ENCODE data around the gene CTSE. TPM values are rescaled to one million over a fixed set of nuclear protein-coding genes. Genes with fewer than 3 reads are reported as not detected.
"Not testable (repeated sequence)": the region's sequence is repeated elsewhere in the genome, so short reads cannot be mapped to it uniquely, and the experiment has no call there.

CTSE gene
- total RNA-seq, 1 experiment from 2014 or later = 0.48 TPM

DNA sequence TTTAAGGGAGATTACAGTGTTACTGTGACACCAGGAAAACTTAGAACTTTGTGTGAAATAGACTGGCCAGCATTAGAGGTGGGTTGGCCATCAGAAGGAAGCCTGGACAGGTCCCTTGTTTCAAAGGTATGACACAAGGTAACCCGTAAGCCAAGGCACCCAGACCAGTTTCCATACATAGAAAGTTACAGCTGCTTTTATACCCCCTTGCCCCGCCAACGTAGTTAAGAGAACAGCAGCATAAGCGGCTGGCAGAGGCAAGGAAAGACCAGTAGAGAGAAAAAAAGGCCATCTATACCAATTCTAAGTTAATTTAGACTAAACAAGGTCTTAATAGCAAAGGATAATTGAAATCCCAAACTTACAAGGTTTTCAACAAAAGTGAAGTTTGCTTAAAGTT is 29.9 kb upstream of the CTSE start:
- H3K36me3 ChIP-seq (ENCODE audit: control insufficient read depth, insufficient read depth, low read length); H3K9me3 ChIP-seq; H3K4me3 ChIP-seq (ENCODE audit: low read depth, low read length); DNase-seq; H3K36me3 Mint-ChIP-seq (ENCODE audit: insufficient read depth, unreplicated experiment); CTCF ChIA-PET; intact Hi-C loops (cut with micrococcal nuclease; ENCODE audit: unreplicated experiment); H3K27me3 Mint-ChIP-seq (ENCODE audit: insufficient read depth, unreplicated experiment); H3K27me3 ChIP-seq (replicated peaks; ENCODE audit: control insufficient read depth, insufficient read depth, low read length); POLR2A ChIA-PET; H3K4me3 Mint-ChIP-seq (ENCODE audit: unreplicated experiment); H3K4me1 ChIP-seq; H3K9me3 Mint-ChIP-seq (ENCODE audit: unreplicated experiment); BruUV-seq (replicated peaks); H3K27ac Mint-ChIP-seq (ENCODE audit: unreplicated experiment): not testable (repeated sequence)
- peaks cover 18% of the 10 kb centered on the region for H3K4me1 Mint-ChIP-seq (ENCODE audit: low read depth, unreplicated experiment)

DNA sequence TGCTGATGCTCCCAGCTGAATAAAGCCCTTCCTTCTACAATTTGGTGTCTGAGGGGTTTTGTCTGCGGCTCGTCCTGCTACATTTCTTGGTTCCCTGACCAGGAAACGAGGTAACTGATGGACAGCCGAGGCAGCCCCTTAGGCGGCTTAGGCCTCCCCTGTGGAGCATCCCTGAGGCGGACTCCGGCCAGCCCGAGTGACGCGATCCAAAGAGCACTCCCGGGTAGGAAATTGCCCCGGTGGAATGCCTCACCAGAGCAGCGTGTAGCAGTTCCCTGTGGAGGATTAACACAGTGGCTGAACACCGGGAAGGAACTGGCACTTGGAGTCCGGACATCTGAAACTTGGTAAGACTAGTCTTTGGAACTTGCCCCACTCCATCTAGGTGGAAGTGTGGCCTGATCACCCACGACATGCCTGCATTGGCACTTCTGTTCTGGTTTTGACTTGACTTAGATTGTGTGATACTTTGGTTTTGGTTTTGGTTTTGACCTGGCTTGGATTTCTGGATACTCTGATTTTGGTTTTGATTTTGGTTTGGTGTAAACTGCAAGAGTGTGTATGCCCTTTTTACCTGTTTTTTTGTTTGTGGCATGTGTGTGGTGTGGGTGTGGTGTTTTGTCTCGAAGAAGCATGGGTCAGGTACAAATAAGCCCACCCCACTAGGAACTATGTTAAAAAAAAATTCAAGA is 29.4 kb upstream of the CTSE start, which contains the start of gene RHEX:
RHEX (plus strand) TSS at position 255 of the 692 bp plus-strand sequence. CDS start 44,656 bp downstream, outside the sequence.
- H3K4me1 Mint-ChIP-seq (ENCODE audit: low read depth, unreplicated experiment) = peaks cover 23% of the 10 kb centered on the region
- BruUV-seq (replicated peaks); H3K36me3 ChIP-seq (ENCODE audit: control insufficient read depth, insufficient read depth, low read length); H3K4me3 ChIP-seq (ENCODE audit: low read depth, low read length); H3K4me3 Mint-ChIP-seq (ENCODE audit: unreplicated experiment); POLR2A ChIA-PET; H3K27me3 ChIP-seq (replicated peaks; ENCODE audit: control insufficient read depth, insufficient read depth, low read length); H3K27me3 Mint-ChIP-seq (ENCODE audit: insufficient read depth, unreplicated experiment); H3K9me3 ChIP-seq; H3K27ac Mint-ChIP-seq (ENCODE audit: unreplicated experiment); DNase-seq; H3K9me3 Mint-ChIP-seq (ENCODE audit: unreplicated experiment); intact Hi-C loops (cut with micrococcal nuclease; ENCODE audit: unreplicated experiment); CTCF ChIA-PET; H3K36me3 Mint-ChIP-seq (ENCODE audit: insufficient read depth, unreplicated experiment): not testable (repeated sequence)
- H3K4me1 ChIP-seq = peaks cover 14% of the 10 kb centered on the region

DNA sequence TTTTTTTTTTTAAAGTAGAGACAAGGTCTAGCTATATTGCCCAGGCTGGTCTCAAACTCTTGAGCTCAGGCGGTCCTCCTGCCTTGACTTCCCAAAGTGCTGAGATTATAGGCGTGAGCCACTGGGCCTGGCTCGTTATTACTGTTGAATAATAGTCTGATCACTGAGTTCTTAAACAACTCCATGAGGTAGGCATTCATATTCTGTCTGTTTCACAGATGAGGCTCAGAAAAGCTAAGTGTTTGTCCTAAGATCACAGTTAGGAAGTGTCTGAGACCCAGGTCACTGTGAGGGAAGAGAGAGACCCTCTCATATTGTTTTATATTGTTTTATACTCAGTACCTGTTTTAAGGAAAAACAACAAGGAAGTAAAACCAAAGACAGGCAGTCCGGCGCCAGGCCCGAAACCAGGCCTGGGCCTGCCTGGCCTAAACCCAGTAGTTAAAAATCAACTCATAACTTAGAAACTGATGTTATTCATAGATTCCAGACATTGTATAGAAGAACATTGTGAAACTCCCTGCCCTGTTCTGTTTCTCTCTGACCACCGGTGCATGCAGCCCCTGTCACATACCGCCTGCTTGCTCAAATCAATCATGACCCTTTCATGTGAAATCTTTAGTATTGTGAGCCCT is 28.7 kb upstream of the CTSE start:
- H3K4me3 Mint-ChIP-seq (ENCODE audit: unreplicated experiment); H3K27ac Mint-ChIP-seq (ENCODE audit: unreplicated experiment); DNase-seq; H3K4me3 ChIP-seq (ENCODE audit: low read depth, low read length); BruUV-seq (replicated peaks); H3K27me3 ChIP-seq (replicated peaks; ENCODE audit: control insufficient read depth, insufficient read depth, low read length); H3K9me3 Mint-ChIP-seq (ENCODE audit: unreplicated experiment); H3K27me3 Mint-ChIP-seq (ENCODE audit: insufficient read depth, unreplicated experiment); POLR2A ChIA-PET; H3K36me3 Mint-ChIP-seq (ENCODE audit: insufficient read depth, unreplicated experiment); H3K36me3 ChIP-seq (ENCODE audit: control insufficient read depth, insufficient read depth, low read length); CTCF ChIA-PET; H3K9me3 ChIP-seq; intact Hi-C loops (cut with micrococcal nuclease; ENCODE audit: unreplicated experiment): not testable (repeated sequence)
- H3K4me1 ChIP-seq = peaks cover 14% of the 10 kb centered on the region
- peaks cover 29% of the 10 kb centered on the region for H3K4me1 Mint-ChIP-seq (ENCODE audit: low read depth, unreplicated experiment)

DNA sequence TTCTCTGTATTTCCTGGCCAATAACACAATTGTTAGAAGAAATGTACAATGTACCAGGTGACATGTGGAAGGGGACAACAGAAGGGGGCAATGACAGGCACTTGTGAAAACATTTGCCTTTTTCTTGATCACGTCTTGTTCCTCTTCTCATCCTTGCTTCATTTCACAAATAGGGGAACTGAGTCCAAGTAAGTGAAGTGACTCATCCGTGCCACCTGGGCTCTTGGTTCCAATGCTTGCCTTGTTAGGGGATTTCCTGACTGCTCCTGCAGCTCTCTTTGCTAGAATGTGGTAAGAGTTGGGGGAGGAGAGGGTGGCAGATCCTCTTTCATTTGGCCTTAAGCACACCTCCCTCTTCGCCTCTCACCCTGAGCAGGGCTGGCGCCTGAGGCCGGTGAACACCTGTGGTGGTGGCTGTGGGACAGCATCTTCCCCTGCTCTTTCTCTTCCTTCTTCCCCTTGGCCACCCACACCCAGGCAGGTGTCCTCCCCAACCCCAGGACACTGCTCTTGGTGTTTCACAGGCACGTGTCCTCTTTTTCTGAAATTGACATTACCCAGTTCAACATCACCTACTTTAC is 27.1 kb upstream of the CTSE start:
- Histone ChIP-seq H3K4me1 (peaks cover 14% of the 10 kb centered on the region), H3K4me3 (ENCODE audit: low read depth, low read length) (no peak overlapping the region), H3K36me3 (ENCODE audit: control insufficient read depth, insufficient read depth, low read length) (no peaks in the 10 kb centered on the region), H3K9me3 (no peaks in the 10 kb centered on the region), H3K27me3 (replicated peaks; ENCODE audit: control insufficient read depth, insufficient read depth, low read length) (no peaks in the 10 kb centered on the region)
- H3K27me3 Mint-ChIP-seq (ENCODE audit: insufficient read depth, unreplicated experiment) = no peaks in the 10 kb centered on the region
- no TSS peak for BruUV-seq (replicated peaks)
- no peak overlapping the region for H3K4me3 Mint-ChIP-seq (ENCODE audit: unreplicated experiment)
- H3K9me3 Mint-ChIP-seq (ENCODE audit: unreplicated experiment) = no peaks in the 10 kb centered on the region
- intact Hi-C loops (cut with micrococcal nuclease; ENCODE audit: unreplicated experiment) = no loop called here
- H3K36me3 Mint-ChIP-seq (ENCODE audit: insufficient read depth, unreplicated experiment) = no peaks in the 10 kb centered on the region
- TF ChIP-seq, protein P1, sequence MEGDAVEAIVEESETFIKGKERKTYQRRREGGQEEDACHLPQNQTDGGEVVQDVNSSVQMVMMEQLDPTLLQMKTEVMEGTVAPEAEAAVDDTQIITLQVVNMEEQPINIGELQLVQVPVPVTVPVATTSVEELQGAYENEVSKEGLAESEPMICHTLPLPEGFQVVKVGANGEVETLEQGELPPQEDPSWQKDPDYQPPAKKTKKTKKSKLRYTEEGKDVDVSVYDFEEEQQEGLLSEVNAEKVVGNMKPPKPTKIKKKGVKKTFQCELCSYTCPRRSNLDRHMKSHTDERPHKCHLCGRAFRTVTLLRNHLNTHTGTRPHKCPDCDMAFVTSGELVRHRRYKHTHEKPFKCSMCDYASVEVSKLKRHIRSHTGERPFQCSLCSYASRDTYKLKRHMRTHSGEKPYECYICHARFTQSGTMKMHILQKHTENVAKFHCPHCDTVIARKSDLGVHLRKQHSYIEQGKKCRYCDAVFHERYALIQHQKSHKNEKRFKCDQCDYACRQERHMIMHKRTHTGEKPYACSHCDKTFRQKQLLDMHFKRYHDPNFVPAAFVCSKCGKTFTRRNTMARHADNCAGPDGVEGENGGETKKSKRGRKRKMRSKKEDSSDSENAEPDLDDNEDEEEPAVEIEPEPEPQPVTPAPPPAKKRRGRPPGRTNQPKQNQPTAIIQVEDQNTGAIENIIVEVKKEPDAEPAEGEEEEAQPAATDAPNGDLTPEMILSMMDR (IDR thresholded peaks at IDR 0.05; ENCODE audit: insufficient read depth in 1 of 2, low read depth in 1 of 2, low read length in 1 of 2, severe bottlenecking in 1 of 2, unreplicated experiment in 1 of 2) = no peak
- no peak for DNase-seq
- peaks cover 24% of the 10 kb centered on the region for H3K4me1 Mint-ChIP-seq (ENCODE audit: low read depth, unreplicated experiment)
- ChIA-PET POLR2A (no interaction called here), CTCF (no interaction called here)
- no peak overlapping the region for H3K27ac Mint-ChIP-seq (ENCODE audit: unreplicated experiment)

Data from Caco-2 (cell line).